H9 (cell line): ENCODE data around the gene SDR42E1. TPM values are rescaled to one million over a fixed set of nuclear protein-coding genes. Genes with fewer than 3 reads are reported as not detected.

Experiments
- DNase-seq: peaks from one replicate; pipeline ENCODE4 v3.0.0-alpha.2; 2017
- H2AFZ ChIP-seq: one replicate; pipeline ENCODE4 v1.6.1; 2013; ENCODE audit warnings: mild to moderate bottlenecking, low read length, control low read depth, moderate library complexity
- H2AK5ac ChIP-seq: 2 replicates; pipeline ENCODE4 v1.6.1; 2013; ENCODE audit warnings: low read length, control low read depth, mixed read lengths; ENCODE audit not compliant: insufficient read length
- H2BK120ac ChIP-seq: one replicate; pipeline ENCODE4 v1.6.1; 2013; ENCODE audit warnings: low read depth, mild to moderate bottlenecking, low read length, control low read depth, inconsistent platforms; ENCODE audit not compliant: poor library complexity, severe bottlenecking
- H2BK12ac ChIP-seq: 2 replicates; pipeline ENCODE4 v1.6.1; 2013; ENCODE audit warnings: low read length, control low read depth, mixed read lengths, low read depth; ENCODE audit not compliant: insufficient read length
- H2BK15ac ChIP-seq: 2 replicates; pipeline ENCODE4 v1.6.1; 2013; ENCODE audit warnings: low read depth, low read length, control low read depth
- H2BK20ac ChIP-seq: one replicate; pipeline ENCODE4 v1.6.1; 2013; ENCODE audit warnings: low read depth, mild to moderate bottlenecking, low read length, control low read depth, inconsistent platforms; ENCODE audit not compliant: poor library complexity, severe bottlenecking
- H2BK5ac ChIP-seq: 2 replicates; pipeline ENCODE4 v1.6.1; 2013; ENCODE audit warnings: low read length, control low read depth, mixed read lengths; ENCODE audit not compliant: insufficient read length
- H3K14ac ChIP-seq: 2 replicates; pipeline ENCODE4 v1.6.1; 2013; ENCODE audit warnings: low read length, control low read depth; ENCODE audit not compliant: insufficient read depth
- H3K18ac ChIP-seq: 2 replicates; pipeline ENCODE4 v1.6.1; 2013; ENCODE audit warnings: low read depth, mild to moderate bottlenecking, mixed read lengths, low read length, control low read depth; ENCODE audit not compliant: insufficient read length
- H3K23ac ChIP-seq: 2 replicates; pipeline ENCODE4 v1.6.1; 2013; ENCODE audit warnings: low read length, control low read depth, mixed read lengths, low read depth; ENCODE audit not compliant: insufficient read length
- H3K23me2 ChIP-seq: 2 replicates; pipeline ENCODE4 v1.6.1; 2013; ENCODE audit warnings: low read depth, mild to moderate bottlenecking, mixed read lengths, low read length, control low read depth; ENCODE audit not compliant: insufficient read length, poor library complexity, severe bottlenecking
- H3K27ac ChIP-seq: 2 replicates; pipeline ENCODE4 v1.5.1; 2013; ENCODE audit warnings: low read length, control low read depth, mixed read lengths, low read depth; ENCODE audit not compliant: insufficient read length
- H3K27me3 ChIP-seq: 2 replicates; pipeline ENCODE4 v1.6.1; 2013; ENCODE audit warnings: low read length, control low read depth, inconsistent platforms; ENCODE audit not compliant: insufficient read depth
- H3K4ac ChIP-seq: 2 replicates; pipeline ENCODE4 v1.6.1; 2013; ENCODE audit warnings: low read depth, mild to moderate bottlenecking, control low read depth, inconsistent platforms, low read length, moderate library complexity
- H3K4me1 ChIP-seq: 2 replicates; pipeline ENCODE4 v1.6.1; 2013; ENCODE audit warnings: low read length, control low read depth, inconsistent platforms; ENCODE audit not compliant: insufficient read depth
- H3K4me2 ChIP-seq: 2 replicates; pipeline ENCODE4 v1.6.1; 2013; ENCODE audit warnings: low read length, control low read depth, mixed read lengths; ENCODE audit not compliant: insufficient read length, insufficient read depth
- H3K56ac ChIP-seq: 2 replicates; pipeline ENCODE4 v1.6.1; 2013; ENCODE audit warnings: low read depth, mild to moderate bottlenecking, mixed read lengths, low read length, control low read depth; ENCODE audit not compliant: insufficient read length
- H3K79me1 ChIP-seq: 2 replicates; pipeline ENCODE4 v1.6.1; 2013; ENCODE audit warnings: low read depth, mild to moderate bottlenecking, moderate library complexity, low read length, control low read depth, inconsistent platforms; ENCODE audit not compliant: insufficient read depth, poor library complexity, severe bottlenecking
- H3K79me2 ChIP-seq: 2 replicates; pipeline ENCODE4 v1.6.1; 2013; ENCODE audit warnings: low read length, control low read depth, inconsistent platforms; ENCODE audit not compliant: insufficient read depth
- H3K9ac ChIP-seq: 2 replicates; pipeline ENCODE4 v1.6.1; 2013; ENCODE audit warnings: low read length, control low read depth, mixed read lengths; ENCODE audit not compliant: insufficient read length; ENCODE audit errors: extremely low read depth
- H3K9me3 ChIP-seq: one replicate; pipeline ENCODE4 v1.6.1; 2013; ENCODE audit warnings: low read depth, low read length, inconsistent platforms; ENCODE audit not compliant: control insufficient read depth
- H3T11ph ChIP-seq: one replicate; pipeline ENCODE4 v1.6.1; 2013; ENCODE audit warnings: mild to moderate bottlenecking, low read length, control low read depth, inconsistent platforms
- H4K20me1 ChIP-seq: one replicate; pipeline ENCODE4 v1.6.1; 2013; ENCODE audit not compliant: control insufficient read depth, insufficient read length, insufficient read depth
- H4K5ac ChIP-seq: 2 replicates; pipeline ENCODE4 v1.6.1; 2013; ENCODE audit warnings: low read depth, mild to moderate bottlenecking, mixed read lengths, low read length, control low read depth; ENCODE audit not compliant: insufficient read length
- H4K8ac ChIP-seq: replicated peaks from 2 replicates; pipeline ENCODE4 v1.6.1; 2013; ENCODE audit warnings: low read length, control low read depth, mixed read lengths, low read depth; ENCODE audit not compliant: insufficient read length
- H4K91ac ChIP-seq: 2 replicates; pipeline ENCODE4 v1.6.1; 2013; ENCODE audit warnings: low read depth, mild to moderate bottlenecking, moderate library complexity, mixed read lengths, low read length, control low read depth; ENCODE audit not compliant: insufficient read length
- H3K27ac Mint-ChIP-seq, 3 experiments: 2 replicates in 2 of 3; 3 replicates in 1 of 3; pipeline ENCODE4 v1.8.0; 2020 to 2021; ENCODE audit warnings: mixed read lengths in 3 of 3, mild to moderate bottlenecking in 1 of 3, moderate library complexity in 1 of 3
- H3K27me3 Mint-ChIP-seq: 2 replicates; pipeline ENCODE4 v1.8.0; 2021; ENCODE audit warnings: low read depth, mild to moderate bottlenecking, moderate library complexity, mixed read lengths
- H3K36me3 Mint-ChIP-seq, 3 experiments: 2 replicates in 2 of 3; 3 replicates in 1 of 3; pipeline ENCODE4 v1.8.0; 2020 to 2021; ENCODE audit warnings: low read depth in 3 of 3, mixed read lengths in 3 of 3; ENCODE audit not compliant: insufficient read depth in 1 of 3
- H3K4me1 Mint-ChIP-seq, 2 experiments: 2 replicates each; pipeline ENCODE4 v1.8.0; 2020; ENCODE audit warnings: mixed read lengths in 2 of 2
- H3K4me3 Mint-ChIP-seq, 2 experiments: 2 replicates in 1 of 2; 3 replicates in 1 of 2; pipeline ENCODE4 v1.8.0; 2020 to 2021; ENCODE audit warnings: mild to moderate bottlenecking in 2 of 2, mixed read lengths in 2 of 2, moderate library complexity in 1 of 2
- H3K9me3 Mint-ChIP-seq, 2 experiments: 2 replicates in 1 of 2; 3 replicates in 1 of 2; pipeline ENCODE4 v1.8.0; 2020; ENCODE audit warnings: mild to moderate bottlenecking in 2 of 2, mixed read lengths in 2 of 2, moderate library complexity in 1 of 2
- WGBS: extraction: QIAGEN DNeasy Blood & Tissue Kit; methylation state at CpG from one replicate; pipeline ENCODE4 v1.1.7; 2013; ENCODE audit warnings: missing lambda C conversion rate, low lambda C conversion rate, mixed read lengths; ENCODE audit not compliant: insufficient read length; ENCODE audit errors: extremely low coverage; 5-methylcytosine and 5-hydroxymethylcytosine counted together
- total RNA-seq: library from RNA; stranded (reverse); gene quantifications from 2 replicates; pipeline ENCODE4 v1.2.1, GENCODE V29; 2021
- TF ChIP-seq, protein P1 (sequence below): fragments of 200-600 bp; sonication (generic); conservative IDR thresholded peaks from 3 replicates; pipeline ENCODE4 v1.8.0; 2021; ENCODE audit warnings: antibody characterized with exemption, mild to moderate bottlenecking

Gene SDR42E1
- total RNA-seq, 1 experiment from 2014 or later, result not detected

DNA sequence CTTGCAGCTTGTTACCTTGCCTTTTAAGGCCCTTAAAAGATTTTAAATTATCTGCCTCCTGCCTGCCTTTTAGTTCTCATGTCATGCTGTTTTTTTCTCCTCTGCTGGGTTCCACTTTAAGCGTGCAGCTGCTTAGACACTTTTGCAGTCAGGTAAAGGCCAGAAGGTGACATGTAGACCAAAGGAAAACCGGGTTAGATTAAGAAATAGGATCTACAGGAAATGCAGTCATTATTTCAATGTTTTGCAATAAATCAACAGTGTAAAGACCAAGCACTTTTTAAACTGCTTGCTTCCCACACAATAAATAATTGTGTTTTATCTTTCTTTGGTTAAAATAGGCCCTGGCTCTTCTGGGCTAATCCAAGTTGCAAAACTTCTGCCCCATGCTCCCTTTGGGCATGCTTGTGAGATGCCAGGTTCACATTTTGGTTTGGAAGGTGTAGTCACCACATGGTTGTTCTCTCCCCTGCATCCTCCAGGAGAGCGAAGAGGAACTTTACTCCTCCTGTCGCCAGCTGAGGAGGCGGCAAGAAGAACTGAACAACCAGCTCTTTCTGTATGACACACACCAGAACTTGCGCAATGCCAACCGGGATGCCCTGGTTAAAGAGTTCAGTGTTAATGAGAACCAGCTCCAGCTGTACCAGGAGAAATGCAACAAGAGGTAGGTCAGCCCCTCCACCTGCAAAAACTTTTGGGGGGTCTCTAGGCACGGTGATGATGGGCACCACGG lies 54.9 kb downstream of the SDR42E1 start:
- 0 out of 4 replicates have a peak, but pooled peaks cover 0 to 6% of the 10 kb centered on the region in 2 experiments for H3K4me1 Mint-ChIP-seq
- H3K18ac ChIP-seq, result no peak overlapping the region

More for the DNA sequence above, 54.9 kb downstream of the SDR42E1 start:
- Histone ChIP-seq H3K27ac (no peak overlapping the region), H2AK5ac (no peak overlapping the region), H3K4me2 (no peak overlapping the region), H3K9me3 (no peaks in the 10 kb centered on the region), H3K4me1 (no peaks in the 10 kb centered on the region), H2BK120ac (no peak overlapping the region), H3K23me2 (no peaks in the 10 kb centered on the region), H4K91ac (no peak overlapping the region), H3K23ac (no peak overlapping the region), H4K20me1 (no peaks in the 10 kb centered on the region), H3K79me2 (no peaks in the 10 kb centered on the region), H2BK5ac (no peak overlapping the region), H3K9ac (no peak overlapping the region), H2BK20ac (no peak overlapping the region), H4K5ac (no peak overlapping the region), H2AFZ (no peak overlapping the region), H3K4ac (no peak overlapping the region), H3K14ac (no peak overlapping the region), H4K8ac (no peak overlapping the region), H3K27me3 (no peaks in the 10 kb centered on the region), H2BK12ac (no peak overlapping the region), H2BK15ac (no peak overlapping the region), H3K56ac (no peak overlapping the region), H3K79me1 (no peaks in the 10 kb centered on the region), H3T11ph (no peak overlapping the region)
- Mint-ChIP-seq H3K9me3 (peaks cover 3% of the 10 kb centered on the region in 2 experiments; a peak in 2 of 5 replicates), H3K27me3 (peaks cover 2% of the 10 kb centered on the region; the same call in 1 of the 2 replicates), H3K4me3 (no peak overlapping the region), H3K36me3 (no peaks in the 10 kb centered on the region; a peak in 2 of 7 replicates), H3K27ac (no peak overlapping the region)
- TF ChIP-seq, protein P1, sequence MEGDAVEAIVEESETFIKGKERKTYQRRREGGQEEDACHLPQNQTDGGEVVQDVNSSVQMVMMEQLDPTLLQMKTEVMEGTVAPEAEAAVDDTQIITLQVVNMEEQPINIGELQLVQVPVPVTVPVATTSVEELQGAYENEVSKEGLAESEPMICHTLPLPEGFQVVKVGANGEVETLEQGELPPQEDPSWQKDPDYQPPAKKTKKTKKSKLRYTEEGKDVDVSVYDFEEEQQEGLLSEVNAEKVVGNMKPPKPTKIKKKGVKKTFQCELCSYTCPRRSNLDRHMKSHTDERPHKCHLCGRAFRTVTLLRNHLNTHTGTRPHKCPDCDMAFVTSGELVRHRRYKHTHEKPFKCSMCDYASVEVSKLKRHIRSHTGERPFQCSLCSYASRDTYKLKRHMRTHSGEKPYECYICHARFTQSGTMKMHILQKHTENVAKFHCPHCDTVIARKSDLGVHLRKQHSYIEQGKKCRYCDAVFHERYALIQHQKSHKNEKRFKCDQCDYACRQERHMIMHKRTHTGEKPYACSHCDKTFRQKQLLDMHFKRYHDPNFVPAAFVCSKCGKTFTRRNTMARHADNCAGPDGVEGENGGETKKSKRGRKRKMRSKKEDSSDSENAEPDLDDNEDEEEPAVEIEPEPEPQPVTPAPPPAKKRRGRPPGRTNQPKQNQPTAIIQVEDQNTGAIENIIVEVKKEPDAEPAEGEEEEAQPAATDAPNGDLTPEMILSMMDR, result no peak
- no CpG with 5 or more reads among the region's 9 CpGs for whole genome bisulfite sequencing
- DNase-seq, result no peak
